ENCODE measurements around the gene NUP205.

NUP205 gene

GRCh38 chr7:135541029-135541428, 16.7 kb upstream of the NUP205 start:
- no peak overlapping the region for H3K4me3 ChIP-seq (replicated peaks; ENCODE audit: low read depth, low read length)
- DNase-seq (ENCODE audit: low read depth): no peak
- no peak for TF ChIP-seq CTCF (IDR thresholded peaks at IDR 0.05; ENCODE audit: low read length, missing control alignments)

GRCh38 chr7:135550196-135550595, 7.5 kb upstream of the NUP205 start:
- no peak for TF ChIP-seq CTCF (IDR thresholded peaks at IDR 0.05; ENCODE audit: low read length, missing control alignments)
- H3K4me3 ChIP-seq (replicated peaks; ENCODE audit: low read depth, low read length): no peak overlapping the region
- DNase-seq (ENCODE audit: low read depth): no peak

GRCh38 chr7:135552148-135552547, 5.6 kb upstream of the NUP205 start:
- DNase-seq (ENCODE audit: low read depth): no peak
- TF ChIP-seq CTCF (IDR thresholded peaks at IDR 0.05; ENCODE audit: low read length, missing control alignments): no peak
- H3K4me3 ChIP-seq (replicated peaks; ENCODE audit: low read depth, low read length): no peak overlapping the region

GRCh38 chr7:135553346-135553745, 4.4 kb upstream of the NUP205 start:
- no peak for TF ChIP-seq CTCF (IDR thresholded peaks at IDR 0.05; ENCODE audit: low read length, missing control alignments)
- peak; percentile 8 for DNase-seq (ENCODE audit: low read depth)
- H3K4me3 ChIP-seq (replicated peaks; ENCODE audit: low read depth, low read length): no peak overlapping the region

GRCh38 chr7:135558337-135558767, 635 bp downstream of the NUP205 start:
- peak; percentile 55 for DNase-seq (ENCODE audit: low read depth)
- peak; percentile 56 for TF ChIP-seq CTCF (IDR thresholded peaks at IDR 0.05; ENCODE audit: low read length, missing control alignments)
- H3K4me3 ChIP-seq (replicated peaks; ENCODE audit: low read depth, low read length): peak overlapping the region; percentile 98

- peak overlapping the region; percentile 98 for H3K4me3 ChIP-seq (replicated peaks; ENCODE audit: low read depth, low read length)
- no peak for TF ChIP-seq CTCF (IDR thresholded peaks at IDR 0.05; ENCODE audit: low read length, missing control alignments)
- no peak for DNase-seq (ENCODE audit: low read depth)
Measured at GRCh38 chr7:135558881-135559280, 1.2 kb downstream of the NUP205 start.

- H3K4me3 ChIP-seq (replicated peaks; ENCODE audit: low read depth, low read length): no peak overlapping the region
- DNase-seq (ENCODE audit: low read depth): no peak
- TF ChIP-seq CTCF (IDR thresholded peaks at IDR 0.05; ENCODE audit: low read length, missing control alignments): no peak
Measured at GRCh38 chr7:135560631-135561030, 2.9 kb downstream of the NUP205 start.
